OCI-LY1 (cell line): Measurements from ENCODE around the gene ENTPD8.
"Not testable (repeated sequence)": the region's sequence is repeated elsewhere in the genome, so short reads cannot be mapped to it uniquely, and the experiment has no call there.

Experiments
- CTCF ChIP-seq: fragments of 200-600 bp; sonication (generic), shearing (Covaris generic); IDR thresholded peaks from 2 replicates; pipeline ENCODE4 v1.5.1; 2017; ENCODE audit warnings: mild to moderate bottlenecking, antibody characterized with exemption, low read length, moderate library complexity, mixed read lengths
- EZH2 ChIP-seq: fragments of 200-600 bp; sonication (generic), shearing (Covaris generic); IDR thresholded peaks from 2 replicates; pipeline ENCODE4 v1.8.0; 2017; ENCODE audit warnings: borderline replicate concordance, mixed run types, mild to moderate bottlenecking, antibody characterized with exemption, low read length, moderate library complexity, mixed read lengths

- TF ChIP-seq CTCF, EZH2: not testable (repeated sequence)
Observed at GRCh38 chr9:137410236-137410890, 30.8 kb downstream of the ENTPD8 start.
